ENCODE measurements around the gene ATG4C. TPM values are rescaled to one million over a fixed set of nuclear protein-coding genes. Genes with fewer than 3 reads are reported as not detected.
"Not testable (repeated sequence)": the region's sequence is repeated elsewhere in the genome, so short reads cannot be mapped to it uniquely, and the experiment has no call there.

Gene ATG4C
- total and polyA plus RNA-seq, 7 experiments from 2014 or later = 6.8 to 20.1 (median 13.2) TPM

- H3K4me1 Mint-ChIP-seq = peaks cover 0 to 2% (median 0%) of the 10 kb centered on the region in 7 donors
- intact Hi-C loops (cut with micrococcal nuclease) = no loop called here
- Histone ChIP-seq H3K27me3 (ENCODE audit: control insufficient read depth in 2 of 2, insufficient read depth in 2 of 2, low read length in 2 of 2) (no peaks in the 10 kb centered on the region), H3K9me3 (ENCODE audit: control insufficient read depth in 2 of 3, low read length in 3 of 3) (no peaks in the 10 kb centered on the region), H3K27ac (ENCODE audit: low read depth, low read length) (no peak overlapping the region), H3K4me3 (ENCODE audit: low read length) (no peak overlapping the region), H3K4me1 (ENCODE audit: control insufficient read depth in 2 of 2, insufficient read depth in 2 of 2, low read length in 2 of 2) (no peaks in the 10 kb centered on the region), H3K36me3 (ENCODE audit: control insufficient read depth in 2 of 3, insufficient read depth in 3 of 3, low read length in 3 of 3) (no peaks in the 10 kb centered on the region)
- ChIA-PET POLR2A (interaction anchor here (0.8 kb wide), 1 partner anchor 315 kb away, joined by 3 read pairs; no protein-coding TSS in a partner anchor), CTCF (no interaction called here)
- DNase-seq (no peak), ATAC-seq (no peak)
- H3K9me3 Mint-ChIP-seq = peaks cover 0 to 7% (median 4%) of the 10 kb centered on the region in 11 donors
- H3K27ac Mint-ChIP-seq = no peak overlapping the region
- no peaks in the 10 kb centered on the region for H3K27me3 Mint-ChIP-seq
- H3K36me3 Mint-ChIP-seq = peaks cover 23 to 79% (median 71%) of the 10 kb centered on the region in 5 donors
- no peak overlapping the region for H3K4me3 Mint-ChIP-seq
Measured at GRCh38 chr1:62810420-62811274, 26.7 kb downstream of the ATG4C start.

GRCh38 chr1:62823556-62823955 lies 39.6 kb downstream of the ATG4C start:
- ATAC-seq (no peak), DNase-seq (no peak)
- H3K27ac Mint-ChIP-seq = no peak overlapping the region
- H3K9me3 ChIP-seq (ENCODE audit: control insufficient read depth in 2 of 3, low read length in 3 of 3) = no peaks in the 10 kb centered on the region
- intact Hi-C loops (cut with micrococcal nuclease) = no loop called here
- H3K36me3 ChIP-seq (ENCODE audit: control insufficient read depth in 2 of 3, insufficient read depth in 3 of 3, low read length in 3 of 3) = peaks cover 0 to 7% (median 0%) of the 10 kb centered on the region in 3 experiments
- no peak overlapping the region for H3K4me3 Mint-ChIP-seq
- CTCF ChIA-PET = no interaction called here
- H3K27ac ChIP-seq (ENCODE audit: low read depth, low read length) = no peak overlapping the region
- H3K4me3 ChIP-seq (ENCODE audit: low read length) = no peak overlapping the region
- no peaks in the 10 kb centered on the region for H3K27me3 Mint-ChIP-seq
- H3K9me3 Mint-ChIP-seq = peaks cover 0 to 8% (median 0%) of the 10 kb centered on the region in 11 donors
- no peaks in the 10 kb centered on the region for H3K27me3 ChIP-seq (ENCODE audit: control insufficient read depth in 2 of 2, insufficient read depth in 2 of 2, low read length in 2 of 2)
- H3K4me1 ChIP-seq (ENCODE audit: control insufficient read depth in 2 of 2, insufficient read depth in 2 of 2, low read length in 2 of 2) = no peaks in the 10 kb centered on the region
- peaks cover 0 to 7% (median 0%) of the 10 kb centered on the region in 7 donors for H3K4me1 Mint-ChIP-seq
- POLR2A ChIA-PET = no interaction called here
- H3K36me3 Mint-ChIP-seq = peaks cover 4 to 67% (median 53%) of the 10 kb centered on the region in 5 donors

GRCh38 chr1:62826901-62827300 lies 43.0 kb downstream of the ATG4C start:
- Histone ChIP-seq H3K4me1 (ENCODE audit: control insufficient read depth in 2 of 2, insufficient read depth in 2 of 2, low read length in 2 of 2) (no peaks in the 10 kb centered on the region), H3K4me3 (ENCODE audit: low read length) (no peak overlapping the region), H3K27ac (ENCODE audit: low read depth, low read length) (no peak overlapping the region), H3K27me3 (ENCODE audit: control insufficient read depth in 2 of 2, insufficient read depth in 2 of 2, low read length in 2 of 2) (no peaks in the 10 kb centered on the region), H3K9me3 (ENCODE audit: control insufficient read depth in 2 of 3, low read length in 3 of 3) (no peaks in the 10 kb centered on the region), H3K36me3 (ENCODE audit: control insufficient read depth in 2 of 3, insufficient read depth in 3 of 3, low read length in 3 of 3) (peaks cover 0 to 7% (median 0%) of the 10 kb centered on the region in 3 experiments)
- no peak overlapping the region for H3K27ac Mint-ChIP-seq
- ATAC-seq (no peak), DNase-seq (no peak)
- H3K27me3 Mint-ChIP-seq = no peaks in the 10 kb centered on the region
- intact Hi-C loops (cut with micrococcal nuclease) = no loop called here
- H3K9me3 Mint-ChIP-seq = peaks cover 0 to 8% (median 0%) of the 10 kb centered on the region in 11 donors
- ChIA-PET POLR2A (no interaction called here), CTCF (interaction anchor here (0.6 kb wide), 1 partner anchor 15 kb away, joined by 6 read pairs; no protein-coding TSS in a partner anchor)
- peaks cover 0 to 7% (median 0%) of the 10 kb centered on the region in 7 donors for H3K4me1 Mint-ChIP-seq
- peaks cover 4 to 65% (median 47%) of the 10 kb centered on the region in 5 donors for H3K36me3 Mint-ChIP-seq
- H3K4me3 Mint-ChIP-seq = no peak overlapping the region

GRCh38 chr1:62827786-62828185 lies 43.9 kb downstream of the ATG4C start:
- H3K27ac ChIP-seq (ENCODE audit: low read depth, low read length); H3K4me3 ChIP-seq (ENCODE audit: low read length); H3K4me1 ChIP-seq (ENCODE audit: control insufficient read depth in 2 of 2, insufficient read depth in 2 of 2, low read length in 2 of 2); H3K27ac Mint-ChIP-seq; POLR2A ChIA-PET; H3K36me3 ChIP-seq (ENCODE audit: control insufficient read depth in 2 of 3, insufficient read depth in 3 of 3, low read length in 3 of 3); CTCF ChIA-PET; DNase-seq; ATAC-seq; H3K4me3 Mint-ChIP-seq; H3K9me3 Mint-ChIP-seq; H3K4me1 Mint-ChIP-seq; H3K9me3 ChIP-seq (ENCODE audit: control insufficient read depth in 2 of 3, low read length in 3 of 3); intact Hi-C loops (cut with micrococcal nuclease); H3K27me3 Mint-ChIP-seq; H3K27me3 ChIP-seq (ENCODE audit: control insufficient read depth in 2 of 2, insufficient read depth in 2 of 2, low read length in 2 of 2): not testable (repeated sequence)
- peaks cover 4 to 70% (median 47%) of the 10 kb centered on the region in 5 donors for H3K36me3 Mint-ChIP-seq

- no peaks in the 10 kb centered on the region for H3K9me3 ChIP-seq (ENCODE audit: control insufficient read depth in 2 of 3, low read length in 3 of 3)
- peaks cover 0 to 6% (median 0%) of the 10 kb centered on the region in 11 donors for H3K9me3 Mint-ChIP-seq
- DNase-seq (no peak), ATAC-seq (no peak)
- no peak overlapping the region for H3K27ac ChIP-seq (ENCODE audit: low read depth, low read length)
- POLR2A ChIA-PET = no interaction called here
- H3K4me1 ChIP-seq (ENCODE audit: control insufficient read depth in 2 of 2, insufficient read depth in 2 of 2, low read length in 2 of 2) = no peaks in the 10 kb centered on the region
- H3K27me3 ChIP-seq (ENCODE audit: control insufficient read depth in 2 of 2, insufficient read depth in 2 of 2, low read length in 2 of 2) = no peaks in the 10 kb centered on the region
- peaks cover 0 to 1% (median 0%) of the 10 kb centered on the region in 7 donors for H3K4me1 Mint-ChIP-seq
- no peak overlapping the region for H3K4me3 Mint-ChIP-seq
- H3K27me3 Mint-ChIP-seq = no peaks in the 10 kb centered on the region
- peaks cover 0 to 4% (median 0%) of the 10 kb centered on the region in 3 experiments for H3K36me3 ChIP-seq (ENCODE audit: control insufficient read depth in 2 of 3, insufficient read depth in 3 of 3, low read length in 3 of 3)
- no peak overlapping the region for H3K27ac Mint-ChIP-seq
- no peak overlapping the region for H3K4me3 ChIP-seq (ENCODE audit: low read length)
- CTCF ChIA-PET = interaction anchor here (0.9 to 2.6 kb wide), 2 partner anchors 8 to 9 kb away, joined by 3 to 14 read pairs; no protein-coding TSS in a partner anchor
- H3K36me3 Mint-ChIP-seq = peaks cover 2 to 36% (median 20%) of the 10 kb centered on the region in 5 donors
- intact Hi-C loops (cut with micrococcal nuclease) = no loop called here
Measured at GRCh38 chr1:62832276-62832675, 48.3 kb downstream of the ATG4C start.

GRCh38 chr1:62833529-62833928 lies 49.6 kb downstream of the ATG4C start:
- ATAC-seq (no peak), DNase-seq (no peak)
- Mint-ChIP-seq H3K36me3 (peaks cover 2 to 33% (median 9%) of the 10 kb centered on the region in 5 donors), H3K4me1 (no peaks in the 10 kb centered on the region), H3K9me3 (no peaks in the 10 kb centered on the region), H3K4me3 (no peak overlapping the region), H3K27me3 (no peaks in the 10 kb centered on the region), H3K27ac (no peak overlapping the region)
- Histone ChIP-seq H3K9me3 (ENCODE audit: control insufficient read depth in 2 of 3, low read length in 3 of 3) (no peaks in the 10 kb centered on the region), H3K4me3 (ENCODE audit: low read length) (no peak overlapping the region), H3K36me3 (ENCODE audit: control insufficient read depth in 2 of 3, insufficient read depth in 3 of 3, low read length in 3 of 3) (no peaks in the 10 kb centered on the region), H3K27me3 (ENCODE audit: control insufficient read depth in 2 of 2, insufficient read depth in 2 of 2, low read length in 2 of 2) (no peaks in the 10 kb centered on the region), H3K27ac (ENCODE audit: low read depth, low read length) (no peak overlapping the region), H3K4me1 (ENCODE audit: control insufficient read depth in 2 of 2, insufficient read depth in 2 of 2, low read length in 2 of 2) (no peaks in the 10 kb centered on the region)
- intact Hi-C loops (cut with micrococcal nuclease) = no loop called here
- ChIA-PET POLR2A (no interaction called here), CTCF (interaction anchor here (2.6 kb wide), 1 partner anchor 8 kb away, joined by 14 read pairs; no protein-coding TSS in a partner anchor)

Data from naive thymus-derived CD4-positive, alpha-beta T cell (primary cell).